ENCODE measurements around the gene ZNF683. TPM values are rescaled to one million over a fixed set of nuclear protein-coding genes. Genes with fewer than 3 reads are reported as not detected.

ZNF683 gene
- total RNA-seq, 4 donors from 2014 or later = not detected

GRCh38 chr1:26322042-26322331 is 50.6 kb downstream of the ZNF683 start:
- TF ChIP-seq CTCF (IDR thresholded peaks at IDR 0.05) (no peak), EP300 (IDR thresholded peaks at IDR 0.05) (no peak), POLR2A (IDR thresholded peaks at IDR 0.05) (no peak)
- Histone ChIP-seq H3K27me3 (peaks cover 0 to 5% of the 10 kb centered on the region in 2 donors), H3K4me3 (no peak overlapping the region), H3K4me1 (peaks cover 0 to 10% (median 2%) of the 10 kb centered on the region in 4 donors), H3K9me3 (no peaks in the 10 kb centered on the region), H3K36me3 (no peaks in the 10 kb centered on the region), H3K27ac (no peak overlapping the region)
- 71 to 78% methylated on average over 10 of the region's 10 CpGs for WGBS, 2 donors
- DNase-seq (ENCODE audit: low spot score in 2 of 2) = no peak

GRCh38 chr1:26321315-26322041 is 51.1 kb downstream of the ZNF683 start:
- peaks cover 0 to 10% (median 2%) of the 10 kb centered on the region in 4 donors for H3K4me1 ChIP-seq
- DNase-seq (ENCODE audit: low spot score in 2 of 2) = peak; percentile 92 to 99
- TF ChIP-seq POLR2A (IDR thresholded peaks at IDR 0.05) = no peak
- peak; percentile 83 to 95 (median 88) for TF ChIP-seq CTCF (IDR thresholded peaks at IDR 0.05)
- peaks cover 0 to 5% of the 10 kb centered on the region in 2 donors for H3K27me3 ChIP-seq
- H3K4me3 ChIP-seq = no peak overlapping the region
- 13 to 18% methylated on average over 13 to 16 of the region's 16 CpGs for WGBS, 2 donors
- no peak overlapping the region for H3K27ac ChIP-seq
- H3K36me3 ChIP-seq = no peaks in the 10 kb centered on the region
- H3K9me3 ChIP-seq = no peaks in the 10 kb centered on the region

- no peaks in the 10 kb centered on the region for H3K9me3 ChIP-seq
- H3K36me3 ChIP-seq = no peaks in the 10 kb centered on the region
- WGBS, 2 donors = 59 to 79% methylated on average over 2 of the region's 2 CpGs
- no peak overlapping the region for H3K27ac ChIP-seq
- peaks cover 0 to 10% (median 2%) of the 10 kb centered on the region in 4 donors for H3K4me1 ChIP-seq
- TF ChIP-seq POLR2A (IDR thresholded peaks at IDR 0.05) (no peak), EP300 (IDR thresholded peaks at IDR 0.05) (no peak), CTCF (IDR thresholded peaks at IDR 0.05) (no peak)
- no peak overlapping the region for H3K4me3 ChIP-seq
- DNase-seq (ENCODE audit: low spot score in 2 of 2) = no peak
- peaks cover 0 to 5% of the 10 kb centered on the region in 2 donors for H3K27me3 ChIP-seq
Measured at GRCh38 chr1:26320896-26321295, 51.7 kb downstream of the ZNF683 start.

GRCh38 chr1:26318338-26319064 is 54.0 kb downstream of the ZNF683 start:
- Histone ChIP-seq H3K4me3 (peak overlapping the region in 1 of 4 donors; percentile 46), H3K9me3 (no peaks in the 10 kb centered on the region), H3K27me3 (peaks cover 0 to 5% of the 10 kb centered on the region in 2 donors), H3K27ac (peak overlapping the region in 2 of 4 donors; percentile 28 to 64), H3K36me3 (no peaks in the 10 kb centered on the region), H3K4me1 (peaks cover 0 to 16% (median 5%) of the 10 kb centered on the region in 4 donors)
- no peak for DNase-seq (ENCODE audit: low spot score in 2 of 2)
- WGBS, 2 donors = 73% methylated on average over 9 of the region's 9 CpGs
- TF ChIP-seq CTCF (IDR thresholded peaks at IDR 0.05) = no peak
- no peak for TF ChIP-seq POLR2A (IDR thresholded peaks at IDR 0.05)
- peak in 1 of 2 donors; percentile 14 for TF ChIP-seq EP300 (IDR thresholded peaks at IDR 0.05)

Data from tibial nerve (tissue), 4 donors.